HL-60 (cell line): ENCODE data around the gene SPEM1.

ENCODE experiments used
- GABPA ChIP-seq: IDR thresholded peaks from 2 replicates; pipeline ENCODE4 v1.6.1; 2012; ENCODE audit warnings: low read depth
- POLR2AphosphoS5 ChIP-seq: IDR thresholded peaks from 2 replicates; pipeline ENCODE4 v1.6.1; 2012; ENCODE audit warnings: low read depth
- TF ChIP-seq, protein P1 (sequence below): IDR thresholded peaks from one replicate; pipeline ENCODE4 v1.5.1; 2011; ENCODE audit warnings: low read length, control low read depth, inconsistent platforms; ENCODE audit not compliant: insufficient read depth
- TF ChIP-seq, protein P2 (sequence below): IDR thresholded peaks from 2 replicates; pipeline ENCODE4 v1.6.1; 2012; ENCODE audit warnings: low read depth; ENCODE audit not compliant: insufficient replicate concordance

GRCh38 chr17:7382901-7383300 lies 37.2 kb upstream of the SPEM1 start:
- TF ChIP-seq, protein P1, sequence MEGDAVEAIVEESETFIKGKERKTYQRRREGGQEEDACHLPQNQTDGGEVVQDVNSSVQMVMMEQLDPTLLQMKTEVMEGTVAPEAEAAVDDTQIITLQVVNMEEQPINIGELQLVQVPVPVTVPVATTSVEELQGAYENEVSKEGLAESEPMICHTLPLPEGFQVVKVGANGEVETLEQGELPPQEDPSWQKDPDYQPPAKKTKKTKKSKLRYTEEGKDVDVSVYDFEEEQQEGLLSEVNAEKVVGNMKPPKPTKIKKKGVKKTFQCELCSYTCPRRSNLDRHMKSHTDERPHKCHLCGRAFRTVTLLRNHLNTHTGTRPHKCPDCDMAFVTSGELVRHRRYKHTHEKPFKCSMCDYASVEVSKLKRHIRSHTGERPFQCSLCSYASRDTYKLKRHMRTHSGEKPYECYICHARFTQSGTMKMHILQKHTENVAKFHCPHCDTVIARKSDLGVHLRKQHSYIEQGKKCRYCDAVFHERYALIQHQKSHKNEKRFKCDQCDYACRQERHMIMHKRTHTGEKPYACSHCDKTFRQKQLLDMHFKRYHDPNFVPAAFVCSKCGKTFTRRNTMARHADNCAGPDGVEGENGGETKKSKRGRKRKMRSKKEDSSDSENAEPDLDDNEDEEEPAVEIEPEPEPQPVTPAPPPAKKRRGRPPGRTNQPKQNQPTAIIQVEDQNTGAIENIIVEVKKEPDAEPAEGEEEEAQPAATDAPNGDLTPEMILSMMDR = no peak
- TF ChIP-seq POLR2AphosphoS5 (no peak), GABPA (no peak)
- TF ChIP-seq, protein P2, sequence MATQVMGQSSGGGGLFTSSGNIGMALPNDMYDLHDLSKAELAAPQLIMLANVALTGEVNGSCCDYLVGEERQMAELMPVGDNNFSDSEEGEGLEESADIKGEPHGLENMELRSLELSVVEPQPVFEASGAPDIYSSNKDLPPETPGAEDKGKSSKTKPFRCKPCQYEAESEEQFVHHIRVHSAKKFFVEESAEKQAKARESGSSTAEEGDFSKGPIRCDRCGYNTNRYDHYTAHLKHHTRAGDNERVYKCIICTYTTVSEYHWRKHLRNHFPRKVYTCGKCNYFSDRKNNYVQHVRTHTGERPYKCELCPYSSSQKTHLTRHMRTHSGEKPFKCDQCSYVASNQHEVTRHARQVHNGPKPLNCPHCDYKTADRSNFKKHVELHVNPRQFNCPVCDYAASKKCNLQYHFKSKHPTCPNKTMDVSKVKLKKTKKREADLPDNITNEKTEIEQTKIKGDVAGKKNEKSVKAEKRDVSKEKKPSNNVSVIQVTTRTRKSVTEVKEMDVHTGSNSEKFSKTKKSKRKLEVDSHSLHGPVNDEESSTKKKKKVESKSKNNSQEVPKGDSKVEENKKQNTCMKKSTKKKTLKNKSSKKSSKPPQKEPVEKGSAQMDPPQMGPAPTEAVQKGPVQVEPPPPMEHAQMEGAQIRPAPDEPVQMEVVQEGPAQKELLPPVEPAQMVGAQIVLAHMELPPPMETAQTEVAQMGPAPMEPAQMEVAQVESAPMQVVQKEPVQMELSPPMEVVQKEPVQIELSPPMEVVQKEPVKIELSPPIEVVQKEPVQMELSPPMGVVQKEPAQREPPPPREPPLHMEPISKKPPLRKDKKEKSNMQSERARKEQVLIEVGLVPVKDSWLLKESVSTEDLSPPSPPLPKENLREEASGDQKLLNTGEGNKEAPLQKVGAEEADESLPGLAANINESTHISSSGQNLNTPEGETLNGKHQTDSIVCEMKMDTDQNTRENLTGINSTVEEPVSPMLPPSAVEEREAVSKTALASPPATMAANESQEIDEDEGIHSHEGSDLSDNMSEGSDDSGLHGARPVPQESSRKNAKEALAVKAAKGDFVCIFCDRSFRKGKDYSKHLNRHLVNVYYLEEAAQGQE = no peak
